Sigmoid colon (tissue), 7 donors: ENCODE data around the gene SMARCA1. TPM values are rescaled to one million over a fixed set of nuclear protein-coding genes. Genes with fewer than 3 reads are reported as not detected.
"Not testable (repeated sequence)": the region's sequence is repeated elsewhere in the genome, so short reads cannot be mapped to it uniquely, and the experiment has no call there.

ENCODE experiments used
- DNase-seq: peaks from one replicate; pipeline ENCODE4 v3.0.0-alpha.2; 2019
- H3K27ac ChIP-seq, 4 donors: fragments of 200-600 bp; sonication (generic); one replicate each; pipeline ENCODE4 v1.5.1; 2016 to 2019; ENCODE audit warnings: mild to moderate bottlenecking in 1 of 4
- H3K27me3 ChIP-seq, 3 donors: fragments of 200-600 bp; sonication (generic); one replicate each; pipeline ENCODE4 v1.5.1; 2019; ENCODE audit warnings: mild to moderate bottlenecking in 1 of 3
- H3K36me3 ChIP-seq, 4 donors: fragments of 200-600 bp; sonication (generic); one replicate each; pipeline ENCODE4 v1.5.1; 2016 to 2019
- H3K4me1 ChIP-seq, 4 donors: fragments of 200-600 bp; sonication (generic); one replicate each; pipeline ENCODE4 v1.5.1; 2017 to 2019
- H3K4me3 ChIP-seq, 4 donors: fragments of 200-600 bp; sonication (generic); one replicate each; pipeline ENCODE4 v1.5.1; 2017 to 2019; ENCODE audit warnings: mild to moderate bottlenecking in 2 of 4, moderate library complexity in 1 of 4
- H3K9me3 ChIP-seq, 4 donors: fragments of 200-600 bp in 3 of 4; sonication (generic) in 3 of 4; one replicate each; pipeline versions ENCODE4 v1.5.1 to v1.6.1; 2013 to 2019
- EP300 ChIP-seq, 4 donors: sonication (generic); formaldehyde crosslinking; IDR thresholded peaks; one replicate each; pipeline ENCODE4 v1.6.1; 2017; ENCODE audit warnings: antibody characterized with exemption in 4 of 4
- POLR2A ChIP-seq, 2 donors: fragments of 450-650 bp; IDR thresholded peaks; one replicate each; pipeline ENCODE4 v1.6.1; 2016; ENCODE audit warnings: antibody characterized with exemption in 2 of 2, mild to moderate bottlenecking in 2 of 2, moderate library complexity in 2 of 2
- POLR2AphosphoS5 ChIP-seq, 4 donors: sonication (generic); formaldehyde crosslinking; IDR thresholded peaks; one replicate each; pipeline ENCODE4 v1.6.1; 2017; ENCODE audit warnings: antibody characterized with exemption in 4 of 4
- WGBS, 2 donors: extraction: QIAGEN DNeasy Blood & Tissue Kit; methylation state at CpG; one replicate each; pipeline ENCODE4 v1.1.7; 2013; 5-methylcytosine and 5-hydroxymethylcytosine counted together
- intact Hi-C: fragments of 100-400 bp; cut with DNase I; formaldehyde crosslinking; loops from one replicate; pipeline ENCODE4 v1.15.1; 2023
- polyA plus RNA-seq, 3 donors: library from polyadenylated mRNA; stranded (reverse); fragments of 200-250 nt; gene quantifications; one replicate each; pipeline ENCODE4 v1.2.3, GENCODE V29; 2013
- total RNA-seq, 4 donors: library from RNA; depleted of rRNA; stranded (reverse); fragments of >200 nt; gene quantifications; one replicate each; pipeline ENCODE4 v1.1.0, GENCODE V29; 2016
- TF ChIP-seq, protein P1 (sequence below), 4 experiments: fragments of 450-650 bp in 3 of 4; fragments of 200-600 bp in 1 of 4; IDR thresholded peaks; one replicate each; pipeline ENCODE4 v1.5.1; 2016 to 2019; ENCODE audit warnings: antibody characterized with exemption in 4 of 4, mild to moderate bottlenecking in 3 of 4, moderate library complexity in 2 of 4
- donor health status: healthy with polysubstance abuse.
- donor health status: Bipolar disorder and iron deficiency.
- donor health status: healthy.

SMARCA1 gene
- total and polyA plus RNA-seq, 7 donors: 1.2 to 70.3 (median 40.7) TPM

DNA sequence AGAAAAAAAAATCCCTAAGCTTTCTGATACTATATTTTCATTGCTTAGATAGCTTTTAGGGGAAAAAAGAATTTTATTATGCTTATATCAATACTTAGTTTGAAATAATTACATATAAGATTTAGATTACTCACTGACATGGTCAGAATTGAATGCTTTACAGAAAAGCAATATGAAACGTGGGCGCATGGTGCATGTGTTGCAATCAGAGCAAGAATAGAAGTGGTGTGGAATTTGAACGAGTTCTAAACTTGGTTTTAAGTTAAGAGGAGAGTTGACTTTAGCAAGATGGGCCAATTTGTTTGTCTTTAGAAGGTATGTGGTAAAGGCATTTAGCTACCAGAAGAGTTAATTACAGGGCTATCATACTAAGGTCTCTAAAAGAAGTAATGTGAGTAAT is 38.2 kb upstream of the SMARCA1 start:
- H3K4me3 ChIP-seq: no peak overlapping the region
- 92% methylated on average over 3 of the region's 3 CpGs for WGBS, 2 donors
- H3K9me3 ChIP-seq: no peaks in the 10 kb centered on the region
- H3K27ac ChIP-seq: no peak overlapping the region
- DNase-seq: no peak
- TF ChIP-seq POLR2AphosphoS5 (IDR thresholded peaks at IDR 0.05) (no peak), POLR2A (IDR thresholded peaks at IDR 0.05) (no peak), EP300 (IDR thresholded peaks at IDR 0.05) (no peak)
- TF ChIP-seq, protein P1, sequence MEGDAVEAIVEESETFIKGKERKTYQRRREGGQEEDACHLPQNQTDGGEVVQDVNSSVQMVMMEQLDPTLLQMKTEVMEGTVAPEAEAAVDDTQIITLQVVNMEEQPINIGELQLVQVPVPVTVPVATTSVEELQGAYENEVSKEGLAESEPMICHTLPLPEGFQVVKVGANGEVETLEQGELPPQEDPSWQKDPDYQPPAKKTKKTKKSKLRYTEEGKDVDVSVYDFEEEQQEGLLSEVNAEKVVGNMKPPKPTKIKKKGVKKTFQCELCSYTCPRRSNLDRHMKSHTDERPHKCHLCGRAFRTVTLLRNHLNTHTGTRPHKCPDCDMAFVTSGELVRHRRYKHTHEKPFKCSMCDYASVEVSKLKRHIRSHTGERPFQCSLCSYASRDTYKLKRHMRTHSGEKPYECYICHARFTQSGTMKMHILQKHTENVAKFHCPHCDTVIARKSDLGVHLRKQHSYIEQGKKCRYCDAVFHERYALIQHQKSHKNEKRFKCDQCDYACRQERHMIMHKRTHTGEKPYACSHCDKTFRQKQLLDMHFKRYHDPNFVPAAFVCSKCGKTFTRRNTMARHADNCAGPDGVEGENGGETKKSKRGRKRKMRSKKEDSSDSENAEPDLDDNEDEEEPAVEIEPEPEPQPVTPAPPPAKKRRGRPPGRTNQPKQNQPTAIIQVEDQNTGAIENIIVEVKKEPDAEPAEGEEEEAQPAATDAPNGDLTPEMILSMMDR (IDR thresholded peaks at IDR 0.05): no peak
- peaks cover 0 to 6% (median 0%) of the 10 kb centered on the region in 4 donors for H3K4me1 ChIP-seq
- no peaks in the 10 kb centered on the region for H3K27me3 ChIP-seq
- H3K36me3 ChIP-seq: peaks cover 6 to 50% (median 11%) of the 10 kb centered on the region in 4 donors
- intact Hi-C loops: no loop called here

DNA sequence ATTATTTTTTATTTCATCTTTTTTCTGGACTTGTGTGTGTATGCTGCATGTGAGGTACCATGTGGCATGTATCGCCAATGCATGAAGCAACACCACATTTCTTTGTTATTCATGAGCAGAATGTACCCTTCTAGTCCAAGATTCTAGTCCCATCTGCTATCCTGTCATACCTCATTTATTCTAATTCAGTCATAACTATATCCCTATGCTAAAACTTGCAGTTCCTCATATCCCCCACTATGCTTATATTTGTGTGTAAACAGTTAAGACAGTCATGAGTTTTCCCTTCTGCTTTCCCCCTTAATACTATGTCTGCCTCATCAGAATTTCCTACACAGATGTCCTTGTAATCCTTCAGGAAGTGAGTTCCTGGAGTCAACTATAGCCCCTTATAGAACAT is 36.5 kb upstream of the SMARCA1 start:
- DNase-seq: no peak
- Histone ChIP-seq H3K36me3 (peaks cover 6 to 50% (median 11%) of the 10 kb centered on the region in 4 donors), H3K27me3 (no peaks in the 10 kb centered on the region), H3K4me1 (no peaks in the 10 kb centered on the region), H3K4me3 (no peak overlapping the region), H3K27ac (no peak overlapping the region), H3K9me3 (no peaks in the 10 kb centered on the region)
- intact Hi-C loops: no loop called here
- 100% methylated on average over 1 of the region's 1 CpG for WGBS, 2 donors
- no peak for TF ChIP-seq EP300 (IDR thresholded peaks at IDR 0.05)
- TF ChIP-seq, protein P1 (IDR thresholded peaks at IDR 0.05): no peak
- TF ChIP-seq POLR2A (IDR thresholded peaks at IDR 0.05): no peak

DNA sequence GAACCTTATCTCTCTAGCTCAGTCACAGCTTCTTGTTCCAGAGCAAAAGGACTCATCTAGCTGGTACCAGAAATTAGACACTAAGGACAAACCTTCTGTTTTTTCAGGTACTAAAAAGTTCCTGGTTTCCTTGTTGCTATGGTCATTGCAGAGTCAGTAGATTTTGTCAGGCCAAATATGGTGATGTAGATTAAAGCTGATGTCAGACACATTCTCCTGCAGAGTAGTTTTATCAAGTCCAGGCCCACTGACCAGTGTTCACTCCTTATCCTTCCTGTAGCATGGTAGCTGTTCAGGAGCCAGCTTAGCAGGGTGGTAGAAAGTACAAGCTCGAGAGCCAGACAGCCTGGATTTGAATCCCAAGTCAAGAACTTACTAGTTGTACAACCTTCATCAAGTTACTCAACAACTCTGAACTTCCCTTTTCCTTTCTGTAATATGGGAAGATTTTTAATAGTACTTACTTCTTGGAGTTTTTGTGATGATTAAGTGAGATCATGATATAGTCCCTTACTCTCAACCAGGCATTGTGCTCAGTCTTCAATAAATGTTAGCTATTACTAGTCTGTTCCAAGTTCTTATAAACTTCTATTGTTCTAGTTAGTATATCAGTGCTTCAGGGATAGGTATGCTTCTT is 34.7 kb upstream of the SMARCA1 start:
- Histone ChIP-seq H3K9me3 (no peaks in the 10 kb centered on the region), H3K36me3 (peaks cover 6 to 43% (median 11%) of the 10 kb centered on the region in 4 donors), H3K4me1 (no peaks in the 10 kb centered on the region), H3K27me3 (no peaks in the 10 kb centered on the region), H3K4me3 (no peak overlapping the region), H3K27ac (no peak overlapping the region)
- no peak for DNase-seq
- intact Hi-C loops: no loop called here
- TF ChIP-seq POLR2A (IDR thresholded peaks at IDR 0.05) (no peak), EP300 (IDR thresholded peaks at IDR 0.05) (no peak), POLR2AphosphoS5 (IDR thresholded peaks at IDR 0.05) (no peak)
- TF ChIP-seq, protein P1 (IDR thresholded peaks at IDR 0.05): no peak
- 81 to 88% methylated on average over 1 of the region's 1 CpG for WGBS, 2 donors

DNA sequence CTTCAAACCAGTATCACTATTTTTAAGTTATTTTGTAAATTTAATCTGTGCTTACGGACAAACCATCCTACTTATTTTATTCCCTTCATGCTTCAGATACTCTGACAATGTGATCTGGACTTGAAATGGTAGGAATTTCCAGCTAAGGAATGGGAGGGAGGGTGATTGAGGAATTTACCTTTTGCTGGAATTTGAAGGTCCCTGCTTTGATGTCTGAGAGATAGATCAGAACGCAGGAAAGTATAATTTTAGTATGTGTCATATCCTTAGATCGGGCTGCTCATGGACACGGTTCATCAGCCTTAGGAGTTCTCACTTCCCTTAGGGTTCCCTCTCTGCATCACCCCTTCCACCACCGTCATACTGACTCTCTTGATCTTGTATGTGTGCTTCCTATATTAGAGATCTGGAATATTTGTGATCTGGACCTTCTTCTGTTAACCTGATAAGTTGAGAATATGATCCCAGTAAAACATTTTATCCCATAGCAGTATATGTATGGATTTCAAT is 33.6 kb upstream of the SMARCA1 start:
- H3K9me3 ChIP-seq: no peaks in the 10 kb centered on the region
- H3K4me1 ChIP-seq: no peaks in the 10 kb centered on the region
- H3K27me3 ChIP-seq: no peaks in the 10 kb centered on the region
- peaks cover 4 to 32% (median 7%) of the 10 kb centered on the region in 4 donors for H3K36me3 ChIP-seq
- 89 to 96% methylated on average over 5 of the region's 5 CpGs for WGBS, 2 donors
- TF ChIP-seq, protein P1 (IDR thresholded peaks at IDR 0.05): no peak
- TF ChIP-seq POLR2AphosphoS5 (IDR thresholded peaks at IDR 0.05): no peak
- TF ChIP-seq EP300 (IDR thresholded peaks at IDR 0.05): no peak
- TF ChIP-seq POLR2A (IDR thresholded peaks at IDR 0.05): no peak
- H3K4me3 ChIP-seq: no peak overlapping the region
- intact Hi-C loops: no loop called here
- H3K27ac ChIP-seq: peak overlapping the region in 1 of 4 donors; percentile 40
- no peak for DNase-seq

DNA sequence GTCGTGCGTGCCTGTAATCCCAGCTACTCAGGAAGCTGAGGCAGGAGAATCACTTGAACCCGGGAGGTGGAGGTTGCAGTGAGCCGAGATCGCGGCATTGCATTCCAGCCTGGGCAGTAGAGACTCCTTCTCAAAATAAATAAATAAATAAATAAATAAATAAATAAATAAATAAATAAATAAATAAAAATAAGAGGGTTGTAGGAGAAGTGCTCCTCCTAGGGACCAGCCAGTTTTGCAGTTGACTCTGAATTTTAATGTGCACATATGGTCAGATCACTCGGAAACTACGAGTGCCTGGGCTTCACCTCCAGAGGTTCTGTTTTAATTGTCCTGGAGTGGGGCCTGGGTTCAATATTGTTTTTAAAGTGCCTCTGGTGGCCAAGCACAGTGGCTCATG is 31.5 kb upstream of the SMARCA1 start:
- intact Hi-C loops, H3K27me3 ChIP-seq, H3K27ac ChIP-seq, H3K4me3 ChIP-seq, H3K4me1 ChIP-seq, H3K9me3 ChIP-seq, DNase-seq: not testable (repeated sequence)
- 96 to 97% methylated on average over 8 of the region's 8 CpGs for WGBS, 2 donors
- H3K36me3 ChIP-seq: peaks cover 0 to 16% (median 3%) of the 10 kb centered on the region in 4 donors
